ENCODE results near the gene PRODH.
"Not testable (repeated sequence)": the region's sequence is repeated elsewhere in the genome, so short reads cannot be mapped to it uniquely, and the experiment has no call there.

The PRODH gene

GRCh38 chr22:18967391-18968010, 31.4 kb upstream of the PRODH start:
- DNase-seq (ENCODE audit: low read depth, low spot score), result not testable (repeated sequence)

GRCh38 chr22:18966748-18967147, 30.7 kb upstream of the PRODH start:
- DNase-seq (ENCODE audit: low read depth, low spot score), result no peak

DNA sequence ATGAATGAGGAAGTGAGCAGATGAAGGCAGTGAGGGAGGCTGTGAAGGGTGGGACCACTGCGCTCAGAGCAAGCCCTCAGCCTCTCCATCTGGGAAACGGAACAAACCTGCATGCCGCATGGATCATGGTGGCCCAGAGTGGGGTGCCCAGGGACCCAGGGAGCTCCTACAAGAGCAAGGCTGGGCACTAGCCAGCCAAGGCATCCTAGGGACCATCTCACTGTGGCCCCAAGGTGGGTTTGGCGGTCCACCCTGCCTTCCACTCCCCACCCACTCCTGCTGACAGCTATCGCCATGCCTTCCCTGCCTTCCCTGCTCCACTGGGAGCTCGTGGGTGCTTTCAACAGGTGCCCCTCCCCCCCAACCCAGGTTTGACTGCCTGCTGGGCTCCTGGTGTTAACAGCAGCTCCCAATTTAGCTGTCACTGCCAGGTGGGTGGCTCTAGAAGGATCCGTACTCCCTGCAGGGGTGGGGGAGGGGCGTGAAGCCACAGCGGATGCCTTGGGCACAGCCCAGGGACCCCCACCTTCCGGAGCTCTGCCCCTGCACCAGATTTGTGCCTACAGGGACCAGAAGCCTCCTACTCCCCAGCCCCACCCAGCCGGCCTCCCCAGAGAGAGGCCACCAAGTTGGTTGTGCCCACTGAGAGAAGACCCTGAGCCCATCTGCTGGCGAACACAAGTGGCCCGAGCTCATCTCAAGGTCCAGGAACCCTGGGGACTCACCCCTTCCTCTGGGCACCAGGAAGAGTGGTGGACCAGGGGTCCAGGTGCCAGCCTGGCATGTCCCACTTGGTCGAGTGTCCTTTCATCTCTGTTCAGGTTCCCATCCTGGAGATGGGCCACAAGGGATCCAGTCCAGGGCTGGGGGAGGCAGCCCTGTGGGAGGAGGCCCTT, 29.7 kb upstream of the PRODH start:
- DNase-seq (ENCODE audit: low read depth, low spot score), result no peak

DNA sequence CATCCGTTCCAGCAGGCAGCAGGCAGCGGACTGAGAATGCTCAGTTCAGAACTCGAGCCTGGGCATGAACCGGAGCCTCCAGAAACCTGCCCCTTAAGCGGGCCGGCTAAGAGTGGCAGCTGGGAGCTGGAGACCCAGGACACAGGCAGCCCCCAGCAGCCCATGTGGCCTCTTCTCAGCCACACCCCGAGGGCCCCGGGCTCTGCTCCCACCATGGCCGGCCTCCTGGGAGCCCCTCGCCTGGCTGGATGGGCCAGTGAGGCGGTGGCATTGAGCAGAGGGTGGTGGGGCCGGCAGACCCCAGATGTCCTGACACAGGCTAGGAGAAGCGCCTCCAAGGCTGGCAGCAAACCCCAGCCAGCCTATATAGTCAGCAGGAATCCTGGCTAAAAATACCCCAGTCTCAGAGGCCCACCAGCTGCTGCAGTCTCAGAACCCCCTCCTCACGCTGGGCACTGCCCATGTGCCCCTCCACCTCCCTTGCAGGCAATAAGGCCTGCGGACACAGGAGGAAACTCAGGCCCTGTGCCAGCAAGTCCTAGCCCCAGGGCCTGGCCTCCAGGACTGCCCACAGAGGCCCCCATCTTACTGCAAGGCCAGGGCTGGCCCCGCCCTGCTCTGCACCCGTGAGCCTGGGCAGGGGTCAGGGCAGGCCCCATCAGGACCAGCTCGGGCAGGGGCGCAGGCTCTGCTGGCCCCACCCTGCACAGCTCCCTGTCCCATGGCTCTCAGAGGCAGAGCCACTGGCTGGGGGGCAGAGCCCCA, 28.6 kb upstream of the PRODH start:
- not testable (repeated sequence) for DNase-seq (ENCODE audit: low read depth, low spot score)

- not testable (repeated sequence) for DNase-seq (ENCODE audit: low read depth, low spot score)
Observed at GRCh38 chr22:18964051-18964450, 28.0 kb upstream of the PRODH start.

DNA sequence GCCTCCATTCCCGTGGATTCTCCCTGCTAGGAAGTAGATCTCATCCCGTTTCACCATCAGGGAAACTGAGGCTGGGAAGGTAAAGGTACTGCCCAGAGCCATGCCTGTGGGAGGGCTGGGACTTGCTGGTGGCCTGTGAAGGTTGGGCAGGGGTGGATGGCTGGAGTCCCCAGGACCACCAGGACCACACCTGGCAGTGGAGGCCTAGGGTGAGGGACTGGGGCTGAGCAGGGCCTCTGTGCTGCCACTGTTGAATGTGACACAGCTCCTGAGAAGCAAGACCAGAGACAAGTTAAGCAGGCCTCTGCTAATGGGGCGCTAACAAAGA, 26.2 kb upstream of the PRODH start:
- DNase-seq (ENCODE audit: low read depth, low spot score), result no peak

GRCh38 chr22:18961632-18962307, 25.7 kb upstream of the PRODH start:
- DNase-seq (ENCODE audit: low read depth, low spot score), result not testable (repeated sequence)

- not testable (repeated sequence) for DNase-seq (ENCODE audit: low read depth, low spot score)
Observed at GRCh38 chr22:18961201-18961600, 25.1 kb upstream of the PRODH start.

DNA sequence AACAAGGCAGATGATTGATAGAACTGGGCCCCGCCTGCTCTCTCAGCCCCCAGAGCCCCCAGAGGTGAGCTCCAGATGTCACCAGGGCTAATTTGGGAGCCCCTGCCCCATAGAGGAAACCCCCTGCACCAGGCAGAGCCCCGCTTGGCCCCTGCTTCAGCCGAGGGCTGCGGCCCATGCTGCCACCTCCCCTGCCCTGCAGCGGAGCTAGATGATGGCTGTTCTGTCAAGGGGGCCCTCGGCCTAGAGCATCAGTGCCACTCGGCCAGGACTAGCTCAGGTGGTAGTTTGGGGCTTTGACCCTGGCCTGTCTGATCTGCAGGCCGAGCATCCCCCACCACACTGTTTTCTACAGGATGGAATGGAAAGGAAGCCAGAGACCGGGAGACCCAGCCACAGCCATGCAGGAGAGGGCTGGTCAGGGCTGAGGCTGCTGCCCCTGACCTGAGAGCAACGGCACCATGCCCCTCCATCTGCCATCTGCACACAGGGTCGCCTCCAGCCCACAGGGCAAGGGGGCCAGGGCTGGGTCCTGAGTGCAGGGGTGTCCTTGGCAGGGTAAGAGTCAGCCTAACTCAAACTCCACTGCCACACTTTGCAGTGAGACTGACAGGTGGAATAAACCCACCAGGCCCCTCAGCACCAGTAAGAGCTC, 24.2 kb upstream of the PRODH start:
- not testable (repeated sequence) for DNase-seq (ENCODE audit: low read depth, low spot score)

DNA sequence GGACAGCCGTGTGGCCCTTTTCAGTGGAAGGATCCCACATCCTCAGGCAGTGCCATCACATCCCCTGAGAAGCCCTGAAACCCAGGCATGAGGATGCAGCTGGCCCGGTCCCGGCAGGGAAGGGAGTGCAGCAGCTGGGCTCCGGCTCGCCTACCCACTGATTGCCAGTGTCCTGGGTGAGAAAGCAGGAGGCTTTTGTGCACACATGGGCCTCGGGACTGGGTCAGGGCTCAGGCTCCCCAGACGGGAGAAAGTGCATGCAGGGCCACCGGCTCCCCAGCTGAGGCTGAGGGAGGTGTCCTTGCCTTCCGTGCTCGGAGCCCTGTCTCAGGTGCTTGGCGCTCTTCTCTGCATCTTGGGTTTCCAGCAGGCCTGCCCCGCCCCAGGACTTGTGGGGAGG, 23.6 kb upstream of the PRODH start:
- DNase-seq (ENCODE audit: low read depth, low spot score), result not testable (repeated sequence)

GRCh38 chr22:18959266-18959665, 23.2 kb upstream of the PRODH start:
- DNase-seq (ENCODE audit: low read depth, low spot score), result not testable (repeated sequence)

- not testable (repeated sequence) for DNase-seq (ENCODE audit: low read depth, low spot score)
Observed at GRCh38 chr22:18958738-18959137, 22.6 kb upstream of the PRODH start.

- DNase-seq (ENCODE audit: low read depth, low spot score), result not testable (repeated sequence)
Observed at GRCh38 chr22:18958321-18958705, 22.2 kb upstream of the PRODH start.

GRCh38 chr22:18957621-18958320, 21.7 kb upstream of the PRODH start:
- DNase-seq (ENCODE audit: low read depth, low spot score), result not testable (repeated sequence)

DNA sequence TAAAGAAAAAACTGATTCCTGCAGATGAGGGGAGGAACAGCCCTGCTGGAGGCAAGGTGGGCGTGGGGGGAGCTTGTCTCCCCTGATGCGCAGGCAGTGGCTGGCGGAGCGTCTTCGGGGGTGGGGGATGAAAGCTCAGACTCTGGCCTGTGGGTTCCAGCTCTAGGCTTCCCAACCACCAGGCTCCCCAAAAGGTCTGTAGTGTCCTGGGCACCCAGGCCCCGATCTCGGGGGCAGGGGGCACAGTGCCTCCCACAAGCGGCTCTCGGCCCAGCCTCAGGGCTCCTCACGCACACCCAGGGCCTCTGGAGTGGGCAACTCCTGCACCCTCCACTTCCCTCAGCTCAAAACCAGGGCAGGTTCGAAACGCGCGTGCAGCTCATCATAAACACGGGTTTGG, 20.9 kb upstream of the PRODH start:
- DNase-seq (ENCODE audit: low read depth, low spot score), result not testable (repeated sequence)

DNA sequence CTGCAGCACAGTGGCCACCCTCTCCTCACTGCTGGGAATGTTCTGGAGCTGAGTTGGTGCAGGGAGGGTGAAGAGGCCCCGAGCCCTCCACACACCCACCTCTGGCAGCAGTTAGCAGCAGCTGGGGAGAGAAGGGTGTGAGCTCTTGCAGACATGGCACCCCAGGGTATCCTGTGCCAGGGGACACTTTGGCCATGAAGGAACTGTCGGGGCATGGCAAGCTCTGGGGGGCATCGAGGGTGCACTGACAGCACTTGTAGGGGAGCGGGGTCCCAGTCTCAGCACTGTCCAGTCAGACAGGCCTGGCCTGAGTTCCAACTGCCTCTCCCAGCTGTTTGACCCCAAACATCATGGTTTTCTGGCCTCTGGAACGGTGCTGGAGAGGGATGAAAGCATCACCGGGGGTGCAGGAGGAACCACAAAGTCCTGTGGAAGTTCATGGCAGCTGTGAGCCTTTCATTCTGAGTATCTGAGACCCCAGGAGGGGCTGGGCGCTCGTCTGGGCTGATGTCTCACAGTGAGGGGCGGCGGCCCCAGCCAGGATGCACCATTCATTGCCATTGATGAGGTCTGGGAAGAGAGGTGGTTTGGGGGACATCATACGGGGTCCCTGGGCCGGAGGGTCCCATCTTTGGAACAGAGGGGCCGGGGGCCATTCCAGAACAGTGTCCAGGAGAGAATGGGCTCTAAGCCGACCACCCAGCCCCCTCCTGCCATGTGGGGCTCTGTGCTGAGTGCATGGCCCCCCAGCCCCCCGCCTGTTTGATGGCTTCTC, 20.2 kb upstream of the PRODH start:
- not testable (repeated sequence) for DNase-seq (ENCODE audit: low read depth, low spot score)

DNA sequence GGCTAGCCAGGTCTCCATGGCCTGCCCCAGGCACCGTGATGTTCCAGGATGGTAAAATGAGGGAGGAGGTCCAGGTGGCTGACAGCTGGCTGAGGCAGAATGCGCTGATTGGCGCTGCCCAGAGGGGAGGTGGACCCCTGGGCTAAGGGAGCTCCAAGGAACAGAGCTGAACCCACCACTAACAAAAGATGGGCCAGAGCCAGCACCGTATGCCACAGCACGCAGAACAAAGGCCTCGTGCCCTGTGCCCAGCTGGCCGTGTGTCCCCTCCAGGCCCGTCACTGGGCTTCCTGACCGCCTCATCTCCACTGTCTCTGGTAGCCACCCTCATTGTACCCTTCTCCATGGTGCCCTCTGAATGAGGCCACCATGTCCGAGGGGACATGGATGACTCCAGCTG, 19.6 kb upstream of the PRODH start:
- no peak for DNase-seq (ENCODE audit: low read depth, low spot score)

DNA sequence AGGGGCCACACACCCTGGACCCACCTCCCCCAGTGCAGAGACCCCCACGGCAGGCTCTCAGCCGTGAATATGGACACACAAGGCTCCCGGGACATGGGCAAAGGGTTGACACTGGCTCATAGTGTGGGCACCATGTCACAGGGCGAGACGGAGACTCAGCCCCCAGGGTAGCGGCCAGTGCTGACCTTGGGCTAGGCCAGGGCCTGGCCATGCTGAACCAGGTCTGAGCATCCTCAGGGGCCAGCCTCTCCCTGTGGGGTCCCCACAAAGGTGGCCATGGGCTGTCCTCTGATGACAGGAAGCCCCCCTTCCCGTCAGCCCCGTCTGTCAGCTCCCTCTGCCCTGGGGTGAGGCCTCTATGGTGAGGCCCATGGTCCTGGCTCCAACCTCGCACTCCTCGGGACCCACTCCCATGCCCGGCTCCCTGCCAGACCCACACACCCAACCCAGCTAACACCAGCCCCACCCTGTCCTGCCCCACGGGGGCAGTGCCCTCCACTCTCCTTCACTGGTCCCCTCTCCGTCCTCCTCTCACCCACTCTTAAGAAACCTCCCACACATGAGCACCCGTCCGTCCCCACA, 19.0 kb upstream of the PRODH start:
- no peak for DNase-seq (ENCODE audit: low read depth, low spot score)

GRCh38 chr22:18954303-18954989, 18.4 kb upstream of the PRODH start:
- DNase-seq (ENCODE audit: low read depth, low spot score), result not testable (repeated sequence)
